ENCODE results near the gene MSL2. TPM values are rescaled to one million over a fixed set of nuclear protein-coding genes. Genes with fewer than 3 reads are reported as not detected.
A peak's percentile ranks its signal among the peaks of the same experiment; 100 is the strongest.

Gene MSL2
- total and polyA plus RNA-seq, 2 of the 4 experiments (the other 2 are of a cell fraction), result 7.1 to 13.6 TPM

DNA sequence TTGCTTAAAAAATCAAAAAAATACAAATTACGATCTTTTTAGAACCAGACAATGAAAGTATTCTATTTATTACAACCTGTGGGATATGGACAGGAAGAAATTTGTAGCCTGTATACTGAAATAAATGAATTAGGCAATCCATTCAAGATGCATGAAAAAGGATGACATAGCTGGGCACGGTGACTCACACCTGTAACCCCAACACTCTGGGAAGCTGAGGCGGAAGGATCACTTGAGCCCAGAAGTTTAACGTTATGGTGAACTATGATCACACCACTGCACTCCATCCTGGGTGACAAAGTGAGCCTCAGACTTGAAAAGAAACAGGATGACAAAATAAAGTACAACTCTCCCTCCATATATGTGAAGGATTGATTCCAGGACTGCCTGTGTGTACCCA is 74.1 kb downstream of the MSL2 start:
- Histone ChIP-seq H4K20me1 (ENCODE audit: insufficient read depth, low read length) (no peaks in the 10 kb centered on the region), H3K4ac (ENCODE audit: low read depth, low read length) (no peak overlapping the region), H2AK9ac (replicated peaks; ENCODE audit: low read depth, low read length, poor library complexity) (no peak overlapping the region), H3K9me3 (ENCODE audit: control insufficient read depth, insufficient read depth, low read length) (no peaks in the 10 kb centered on the region), H3K4me3 (ENCODE audit: insufficient read depth, low read depth, low read length) (no peak overlapping the region), H2BK20ac (ENCODE audit: low read depth, low read length) (no peak overlapping the region), H3K4me1 (ENCODE audit: control insufficient read depth, insufficient read depth, low read length) (no peaks in the 10 kb centered on the region), H2AK5ac (ENCODE audit: low read depth, low read length) (no peak overlapping the region), H3K36me3 (ENCODE audit: control insufficient read depth, insufficient read depth, low read length) (peaks cover 8% of the 10 kb centered on the region), H3K14ac (replicated peaks; ENCODE audit: low read depth, low read length) (no peak overlapping the region), H3K27ac (ENCODE audit: insufficient read depth, low read length) (no peak overlapping the region), H4K91ac (ENCODE audit: insufficient read depth, low read depth, low read length) (no peak overlapping the region), H3K9ac (ENCODE audit: low read depth, low read length) (no peak overlapping the region), H2BK5ac (ENCODE audit: low read depth, low read length, poor library complexity, severe bottlenecking) (no peak overlapping the region), H3K4me2 (ENCODE audit: low read depth, low read length) (no peak overlapping the region), H3K18ac (ENCODE audit: low read depth, low read length) (no peak overlapping the region), H3K27me3 (ENCODE audit: control insufficient read depth, insufficient read depth, low read length) (no peaks in the 10 kb centered on the region), H4K8ac (ENCODE audit: low read depth in 2 of 2, low read length in 2 of 2) (no peak overlapping the region), H3K9me1 (ENCODE audit: insufficient read depth, low read length) (no peaks in the 10 kb centered on the region), H3K23ac (ENCODE audit: low read depth, low read length) (no peak overlapping the region), H2BK15ac (ENCODE audit: low read depth, low read length) (no peak overlapping the region), H2BK120ac (ENCODE audit: low read depth, low read length) (no peak overlapping the region), H3K56ac (ENCODE audit: extremely low read depth, insufficient read depth, low read length) (no peak overlapping the region), H4K5ac (ENCODE audit: low read depth, low read length) (no peak overlapping the region), H2AFZ (replicated peaks; ENCODE audit: low read length, poor library complexity) (no peak overlapping the region), H3K79me1 (ENCODE audit: low read depth in 1 of 2, low read length in 2 of 2) (peaks cover 0 to 3% of the 10 kb centered on the region in 2 experiments; a peak in 1 of 4 replicates)
- intact Hi-C loops (cut with micrococcal nuclease) (no loop called here), in situ Hi-C loops (cut with MboI; ENCODE audit: low sequenced_read_pairs) (no loop called here), dilution Hi-C loops (cut with HindIII; ENCODE audit: low sequenced_read_pairs, unreplicated experiment) (no loop called here)
- ChIA-PET CTCF (no interaction called here), POLR2A (ENCODE audit: unreplicated experiment) (no interaction called here)
- WGBS, 2 experiments (ENCODE audit: extremely low coverage in 2 of 2, insufficient read length in 1 of 2), result no CpG with 5 or more reads among the region's 4 CpGs
- ATAC-seq (ENCODE audit: low read depth), result no peak
- DNase-seq, result peak; percentile 9
- no peak for TF ChIP-seq NFE2L2 (IDR thresholded peaks at IDR 0.05; ENCODE audit: low read depth, low read length)
- TF ChIP-seq MAZ (IDR thresholded peaks at IDR 0.05; ENCODE audit: borderline replicate concordance, low read depth, low read length), result no peak
- no peak for TF ChIP-seq RAD21 (IDR thresholded peaks at IDR 0.05; ENCODE audit: low read length)
- TF ChIP-seq MXI1 (IDR thresholded peaks at IDR 0.05; ENCODE audit: borderline replicate concordance, low read depth, low read length), result no peak
- TF ChIP-seq FOS (IDR thresholded peaks at IDR 0.05; ENCODE audit: low read depth, low read length), result no peak
- no TSS peak for BruUV-seq (replicated peaks)

All from IMR-90 (cell line).